ENCODE results near the gene CHD5.

CHD5 gene

GRCh38 chr1:6185635-6186382, 5.7 kb upstream of the CHD5 start:
- TF ChIP-seq CTCF (IDR thresholded peaks at IDR 0.05; ENCODE audit: insufficient read depth, missing control alignments): peak; percentile 43
- no peak for DNase-seq (ENCODE audit: insufficient read length, low spot score)
- FAIRE-seq: no peak

- no peak for FAIRE-seq
- TF ChIP-seq CTCF (IDR thresholded peaks at IDR 0.05; ENCODE audit: insufficient read depth, missing control alignments): no peak
- DNase-seq (ENCODE audit: insufficient read length, low spot score): no peak
These were observed 5.0 kb upstream of the CHD5 start for GRCh38 chr1:6185151-6185550.

- FAIRE-seq: no peak
- no peak for TF ChIP-seq CTCF (IDR thresholded peaks at IDR 0.05; ENCODE audit: insufficient read depth, missing control alignments)
- no peak for DNase-seq (ENCODE audit: insufficient read length, low spot score)
These were observed 4.1 kb upstream of the CHD5 start for GRCh38 chr1:6184083-6184783.

GRCh38 chr1:6183520-6183989, 3.4 kb upstream of the CHD5 start:
- no peak for TF ChIP-seq CTCF (IDR thresholded peaks at IDR 0.05; ENCODE audit: insufficient read depth, missing control alignments)
- DNase-seq (ENCODE audit: insufficient read length, low spot score) (no peak), FAIRE-seq (no peak)

GRCh38 chr1:6181347-6181770, 1.2 kb upstream of the CHD5 start:
- FAIRE-seq (no peak), DNase-seq (ENCODE audit: insufficient read length, low spot score) (no peak)
- no peak for TF ChIP-seq CTCF (IDR thresholded peaks at IDR 0.05; ENCODE audit: insufficient read depth, missing control alignments)

GRCh38 chr1:6180707-6181311, 688 bp upstream of the CHD5 start:
- DNase-seq (ENCODE audit: insufficient read length, low spot score) (no peak), FAIRE-seq (no peak)

More at GRCh38 chr1:6180707-6181311, 688 bp upstream of the CHD5 start:
- no peak for TF ChIP-seq CTCF (IDR thresholded peaks at IDR 0.05; ENCODE audit: insufficient read depth, missing control alignments)

Measured in D721Med (cell line).